GM23338 (cell line): Measurements from ENCODE around the gene RAB30. TPM values are rescaled to one million over a fixed set of nuclear protein-coding genes. Genes with fewer than 3 reads are reported as not detected.

Experiments
- ATAC-seq: fragments of 200-7000 bp; cut with Tn5 transposase; 3 replicates; pipeline ENCODE4 v1.9.1; 2020
- DNase-seq: peaks from one replicate; pipeline ENCODE4 v3.0.0-alpha.2; 2015; ENCODE audit warnings: low spot score
- H2AFZ ChIP-seq: fragments of 200-600 bp; sonication (generic); 2 replicates; pipeline ENCODE4 v1.8.0; 2016; ENCODE audit warnings: antibody characterized with exemption, mild to moderate bottlenecking, moderate library complexity
- H3F3A ChIP-seq: fragments of 200-600 bp; sonication (generic); replicated peaks from 2 replicates; pipeline ENCODE4 v1.8.0; 2017; ENCODE audit warnings: antibody characterized with exemption, mixed run types, low read depth
- H3K27ac ChIP-seq: fragments of 200-600 bp; sonication (generic); 2 replicates; pipeline ENCODE4 v1.6.1; 2016; ENCODE audit warnings: low read depth
- H3K27me3 ChIP-seq: fragments of 200-600 bp; sonication (generic); 2 replicates; pipeline ENCODE4 v1.8.0; 2016; ENCODE audit warnings: mild to moderate bottlenecking, mixed run types, moderate library complexity; ENCODE audit not compliant: insufficient read depth
- H3K36me3 ChIP-seq: fragments of 200-600 bp; sonication (generic); 2 replicates; pipeline ENCODE4 v1.8.0; 2016; ENCODE audit warnings: mild to moderate bottlenecking; ENCODE audit not compliant: insufficient read depth
- H3K4me1 ChIP-seq: fragments of 200-600 bp; sonication (generic); 2 replicates; pipeline ENCODE4 v1.8.0; 2016; ENCODE audit warnings: mild to moderate bottlenecking, moderate library complexity; ENCODE audit not compliant: insufficient read depth
- H3K4me2 ChIP-seq: fragments of 200-600 bp; sonication (generic); 2 replicates; pipeline ENCODE4 v1.7.1; 2017; ENCODE audit warnings: mixed run types
- H3K4me3 ChIP-seq: fragments of 200-600 bp; sonication (generic); 2 replicates; pipeline ENCODE4 v1.6.1; 2016; ENCODE audit warnings: mixed run types
- H3K79me2 ChIP-seq: fragments of 200-600 bp; sonication (generic); replicated peaks from 2 replicates; pipeline ENCODE4 v1.8.0; 2017; ENCODE audit warnings: mild to moderate bottlenecking; ENCODE audit not compliant: insufficient read depth
- H3K9me2 ChIP-seq: fragments of 200-600 bp; sonication (generic); 2 replicates; pipeline ENCODE4 v1.8.0; 2017; ENCODE audit not compliant: insufficient read depth
- H4K20me1 ChIP-seq: fragments of 200-600 bp; sonication (generic); replicated peaks from 2 replicates; pipeline ENCODE4 v1.8.0; 2017; ENCODE audit warnings: mild to moderate bottlenecking; ENCODE audit not compliant: insufficient read depth
- H3K27ac Mint-ChIP-seq: 2 replicates; pipeline ENCODE4 v1.8.0; 2020; ENCODE audit warnings: inconsistent platforms, mild to moderate bottlenecking, moderate library complexity, mixed read lengths
- H3K27me3 Mint-ChIP-seq: 3 replicates; pipeline ENCODE4 v1.8.0; 2022; ENCODE audit warnings: low read depth, mild to moderate bottlenecking, moderate library complexity, mixed read lengths, inconsistent platforms; ENCODE audit not compliant: insufficient read depth, poor library complexity
- H3K36me3 Mint-ChIP-seq: 3 replicates; pipeline ENCODE4 v1.8.0; 2021; ENCODE audit warnings: low read depth, mild to moderate bottlenecking, inconsistent platforms, moderate library complexity, mixed read lengths
- H3K4me1 Mint-ChIP-seq: 3 replicates; pipeline ENCODE4 v1.8.0; 2020; ENCODE audit warnings: mild to moderate bottlenecking, inconsistent platforms, mixed read lengths
- H3K4me3 Mint-ChIP-seq: 3 replicates; pipeline ENCODE4 v1.8.0; 2021; ENCODE audit warnings: moderate library complexity, mild to moderate bottlenecking, inconsistent platforms, mixed read lengths
- H3K9me3 Mint-ChIP-seq: 3 replicates; pipeline ENCODE4 v1.8.0; 2020; ENCODE audit warnings: moderate library complexity, mild to moderate bottlenecking, inconsistent platforms, mixed read lengths
- CREB1 ChIP-seq: fragments of 250-450 bp; sonication (Bioruptor Pico); IDR thresholded peaks from 2 replicates; pipeline ENCODE4 v1.5.0; 2020; ENCODE audit warnings: low read depth, mild to moderate bottlenecking, moderate library complexity
- ETS1 ChIP-seq: IDR thresholded peaks from 2 replicates; pipeline ENCODE4 v1.6.1; 2016; ENCODE audit warnings: antibody characterized with exemption
- POLR2AphosphoS5 ChIP-seq: IDR thresholded peaks from 2 replicates; pipeline ENCODE4 v1.6.1; 2016; ENCODE audit warnings: antibody characterized with exemption, low read depth
- ZNF114 ChIP-seq: fragments of 250-450 bp; sonication (Bioruptor Pico); IDR thresholded peaks from 2 replicates; pipeline ENCODE4 v1.5.0; 2020; ENCODE audit warnings: mild to moderate bottlenecking, moderate library complexity
- ZNF331 ChIP-seq: fragments of 250-450 bp; sonication (Bioruptor Pico); IDR thresholded peaks from 2 replicates; pipeline ENCODE4 v1.5.0; 2020; ENCODE audit warnings: low read depth, mild to moderate bottlenecking, moderate library complexity
- ZNF462 ChIP-seq: fragments of 250-450 bp; sonication (Bioruptor Pico); IDR thresholded peaks from 2 replicates; pipeline ENCODE4 v1.5.0; 2020; ENCODE audit warnings: mild to moderate bottlenecking, moderate library complexity
- polyA plus RNA-seq: library from polyadenylated mRNA; unstranded; fragments of >200 nt; fragmentation: Nextera tagmentation; extraction: Ambion mirVana; gene quantifications from 2 replicates; pipeline ENCODE4 v1.2.1, GENCODE V29; 2016
- total RNA-seq: library from RNA; depleted of rRNA; stranded (reverse); fragments of >200 nt; shearing (Covaris generic); gene quantifications from 2 replicates; pipeline ENCODE4 v1.2.3, GENCODE V29; 2014

RAB30 gene
- total and polyA plus RNA-seq, 2 experiments from 2014 or later: 3.3 to 6.6 TPM

GRCh38 chr11:83007477-83007876 is 64.2 kb downstream of the RAB30 start (continued):
- TF ChIP-seq ZNF462 (CRISPR knock-in tag) (no peak), ZNF331 (CRISPR knock-in tag) (no peak), CREB1 (CRISPR knock-in tag) (no peak), POLR2AphosphoS5 (no peak), ZNF114 (CRISPR knock-in tag) (no peak)

GRCh38 chr11:83006877-83007330 is 64.8 kb downstream of the RAB30 start:
- no peak overlapping the region for H3K4me3 ChIP-seq
- Mint-ChIP-seq H3K27me3 (peaks cover 2% of the 10 kb centered on the region), H3K27ac (no peak overlapping the region), H3K4me3 (no peak overlapping the region), H3K4me1 (peaks cover 16% of the 10 kb centered on the region), H3K36me3 (no peaks in the 10 kb centered on the region), H3K9me3 (no peaks in the 10 kb centered on the region)
- no peak for ATAC-seq
- TF ChIP-seq ETS1: no peak
- no peak for TF ChIP-seq CREB1 (CRISPR knock-in tag)
- no peak overlapping the region for H3K4me2 ChIP-seq
- no peaks in the 10 kb centered on the region for H3F3A ChIP-seq
- no peaks in the 10 kb centered on the region for H3K9me2 ChIP-seq
- no peaks in the 10 kb centered on the region for H3K27me3 ChIP-seq
- no peaks in the 10 kb centered on the region for H3K36me3 ChIP-seq
- H4K20me1 ChIP-seq: no peaks in the 10 kb centered on the region; the same call in none of the 2 replicates
- no peak overlapping the region for H2AFZ ChIP-seq
- H3K79me2 ChIP-seq: no peaks in the 10 kb centered on the region
- no peak overlapping the region for H3K27ac ChIP-seq
- no peak for DNase-seq
- peaks cover 5% of the 10 kb centered on the region; the same call in 1 of the 2 replicates for H3K4me1 ChIP-seq
